GM19035 (cell line): ENCODE measurements around the gene UGT1A7.
"Not testable (repeated sequence)": the region's sequence is repeated elsewhere in the genome, so short reads cannot be mapped to it uniquely, and the experiment has no call there.

Experiments
- ATAC-seq: cut with Tn5 transposase; IDR thresholded peaks from one replicate; pipeline ENCODE4 v1.9.1; 2021; ENCODE audit not compliant: unreplicated experiment

Gene UGT1A7

DNA sequence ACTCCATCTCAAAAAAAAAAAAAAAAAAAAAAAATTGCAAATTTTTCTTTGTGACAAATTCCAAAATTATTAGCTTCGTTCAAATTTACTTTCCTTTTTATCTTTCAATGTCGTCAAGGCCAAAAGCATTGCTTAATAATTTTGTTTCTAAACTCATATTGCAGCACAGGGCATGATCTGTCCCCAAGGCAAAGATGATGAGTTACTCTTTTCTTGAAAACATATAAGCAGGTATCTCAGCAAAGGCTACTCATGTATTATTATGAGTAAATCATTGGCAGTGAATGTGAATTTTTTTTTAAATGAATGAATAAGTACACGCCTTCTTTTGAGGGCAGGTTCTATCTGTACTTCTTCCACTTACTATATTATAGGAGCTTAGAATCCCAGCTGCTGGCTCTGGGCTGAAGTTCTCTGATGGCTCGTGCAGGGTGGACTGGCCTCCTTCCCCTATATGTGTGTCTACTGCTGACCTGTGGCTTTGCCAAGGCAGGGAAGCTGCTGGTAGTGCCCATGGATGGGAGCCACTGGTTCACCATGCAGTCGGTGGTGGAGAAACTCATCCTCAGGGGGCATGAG lies at the start of gene UGT1A7:
UGT1A7 (plus strand) TSS at position 381 of the 579 bp plus-strand sequence; CDS start at position 418, 37 bp downstream.
- no peak for ATAC-seq

DNA sequence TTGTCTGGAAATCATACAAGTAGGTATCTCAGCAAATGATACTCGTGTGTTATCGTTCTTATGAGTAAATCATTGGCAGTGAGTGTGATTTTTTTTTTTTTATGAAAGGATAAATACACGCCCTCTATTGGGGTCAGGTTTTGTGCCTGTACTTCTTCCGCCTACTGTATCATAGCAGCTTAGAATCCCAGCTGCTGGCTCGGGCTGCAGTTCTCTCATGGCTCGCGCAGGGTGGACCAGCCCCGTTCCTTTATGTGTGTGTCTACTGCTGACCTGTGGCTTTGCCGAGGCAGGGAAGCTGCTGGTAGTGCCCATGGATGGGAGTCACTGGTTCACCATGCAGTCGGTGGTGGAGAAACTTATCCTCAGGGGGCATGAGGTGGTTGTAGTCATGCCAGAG lies 45.4 kb upstream of the UGT1A7 start, which contains the start of gene UGT1A10:
UGT1A10 (plus strand) TSS at position 143 of the 400 bp plus-strand sequence; CDS start at position 218, 75 bp downstream.
- ATAC-seq: not testable (repeated sequence)

DNA sequence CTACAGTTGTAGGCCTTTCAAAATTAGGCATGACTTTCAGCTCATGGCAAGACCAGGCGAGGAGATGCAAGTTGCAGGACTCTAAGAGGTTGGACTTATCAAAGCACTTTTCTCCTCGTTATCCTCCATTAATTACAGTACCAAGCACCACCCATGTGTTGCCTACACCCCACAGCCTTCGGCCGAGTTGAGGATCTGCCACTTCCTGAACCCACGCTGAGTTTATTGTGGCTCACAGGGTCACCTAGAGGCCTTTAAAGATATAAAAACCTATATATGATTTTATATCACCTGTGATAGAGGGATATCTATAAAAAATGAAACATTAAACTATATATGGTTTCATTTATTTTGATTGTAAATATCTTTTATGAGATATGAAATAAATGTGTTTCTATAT lies 42.9 kb upstream of the UGT1A7 start:
- ATAC-seq: no peak

DNA sequence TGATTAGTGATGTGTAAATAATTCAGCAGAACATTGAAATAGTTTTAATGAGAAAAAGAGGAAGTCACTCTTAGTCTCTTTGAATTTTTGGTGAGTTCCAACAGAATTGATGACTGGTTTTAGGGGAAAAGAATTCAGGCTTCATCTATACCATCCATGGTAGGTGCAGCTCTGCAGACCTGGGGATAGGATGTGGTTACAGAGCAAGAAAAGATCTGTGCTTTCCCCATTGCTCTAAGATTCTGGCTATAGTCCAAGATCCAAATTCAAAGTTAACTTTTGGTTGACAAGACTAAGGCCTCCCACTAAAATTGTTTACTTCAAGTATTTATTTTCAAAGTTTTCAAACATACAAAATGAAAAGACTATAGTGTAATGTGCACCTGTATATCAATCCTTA lies 41.8 kb upstream of the UGT1A7 start:
- ATAC-seq: no peak

DNA sequence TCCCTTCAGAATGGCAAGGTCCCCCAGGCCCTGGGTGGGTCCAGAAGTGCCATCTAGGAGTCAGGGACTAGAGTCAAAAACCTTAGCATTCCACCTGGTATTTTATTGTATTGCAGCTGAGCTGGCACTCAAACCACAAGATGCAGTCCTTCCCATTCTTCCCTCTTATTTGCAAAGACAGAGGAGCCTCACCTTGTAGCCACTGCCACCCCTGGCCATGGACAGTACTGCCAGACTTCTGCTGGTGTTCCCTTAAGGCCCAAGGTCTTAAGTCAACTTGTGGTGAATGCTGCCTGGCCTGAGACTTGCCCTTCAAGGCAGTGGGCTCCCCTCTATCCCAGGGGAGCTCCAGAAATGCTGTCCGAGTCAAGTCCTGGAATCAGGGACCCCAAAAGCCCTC lies 38.6 kb upstream of the UGT1A7 start:
- no peak for ATAC-seq

DNA sequence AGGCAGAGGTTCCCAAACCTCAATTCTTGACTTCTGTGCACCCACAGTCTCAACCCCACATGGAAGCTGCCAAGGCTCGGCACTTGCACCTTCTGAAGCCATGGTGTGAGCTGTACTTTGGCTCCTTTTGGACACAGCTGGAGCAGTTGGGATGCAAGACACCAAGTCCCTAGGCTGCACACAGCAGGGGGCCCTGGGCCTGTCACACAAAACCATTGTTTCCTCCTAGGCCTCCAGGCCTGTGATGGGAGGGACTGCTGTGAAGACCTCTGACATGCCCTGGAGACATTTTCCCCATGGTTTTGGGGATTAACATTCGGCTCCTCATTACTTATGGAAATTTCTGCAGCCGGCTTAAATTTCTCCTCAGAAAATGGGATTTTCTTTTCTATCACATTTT lies 35.7 kb upstream of the UGT1A7 start:
- ATAC-seq: not testable (repeated sequence)

DNA sequence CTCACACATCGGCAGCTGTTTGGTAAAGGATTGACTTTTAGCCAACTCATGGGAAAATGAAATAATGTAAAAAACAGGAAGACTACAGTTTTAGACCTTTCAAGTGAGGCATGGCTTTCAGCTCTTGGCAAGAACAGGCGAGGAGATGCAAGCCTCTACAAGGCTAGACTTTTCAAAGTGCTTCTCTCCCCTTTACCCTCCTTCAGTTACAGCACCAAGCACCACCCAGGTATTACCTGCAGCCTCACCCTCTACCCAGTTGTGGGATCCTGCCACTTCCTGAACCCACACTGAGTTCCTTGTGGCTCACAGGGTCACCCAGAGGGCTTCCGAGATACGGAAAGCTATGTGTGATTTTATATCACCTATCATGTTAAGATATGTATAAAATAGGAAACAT lies 30.7 kb upstream of the UGT1A7 start:
- no peak for ATAC-seq

DNA sequence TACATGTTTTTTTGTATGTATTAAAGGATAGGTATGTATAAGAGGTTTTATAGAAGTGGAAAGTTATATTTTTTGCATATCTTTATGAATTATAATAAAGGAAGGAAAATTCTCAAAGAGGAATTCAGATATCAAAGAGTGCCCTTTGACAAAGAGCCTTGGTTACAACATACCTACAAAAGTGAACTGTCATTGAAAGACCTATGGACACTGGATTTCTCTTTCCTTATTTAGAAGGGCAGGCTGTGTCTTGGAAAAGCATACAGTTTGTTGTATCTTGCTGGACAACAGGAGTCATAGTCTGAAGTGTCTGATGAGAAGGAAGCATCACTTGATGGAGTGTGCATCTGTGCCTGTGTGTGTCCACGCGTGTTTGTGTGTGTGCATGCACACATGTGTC lies 30.3 kb upstream of the UGT1A7 start:
- ATAC-seq: no peak

DNA sequence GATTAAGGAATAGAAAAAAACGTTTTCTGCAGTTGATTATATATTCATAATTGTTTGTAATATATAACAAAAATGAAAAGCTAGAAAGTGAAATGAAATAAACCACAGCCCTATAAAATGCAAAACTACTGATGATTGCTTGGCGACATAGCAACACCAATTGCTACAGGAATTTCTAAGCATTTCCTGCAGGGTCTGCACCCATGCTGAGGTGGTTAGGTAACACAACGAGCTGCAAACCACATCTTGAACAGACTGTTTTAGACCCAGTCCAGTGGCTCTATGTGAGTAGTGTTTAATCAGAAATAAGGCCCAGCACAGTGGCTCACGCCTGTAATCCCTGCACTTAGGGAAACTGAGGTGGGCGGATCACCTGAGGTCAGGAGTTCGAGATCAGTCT lies 27.2 kb upstream of the UGT1A7 start:
- ATAC-seq: no peak

DNA sequence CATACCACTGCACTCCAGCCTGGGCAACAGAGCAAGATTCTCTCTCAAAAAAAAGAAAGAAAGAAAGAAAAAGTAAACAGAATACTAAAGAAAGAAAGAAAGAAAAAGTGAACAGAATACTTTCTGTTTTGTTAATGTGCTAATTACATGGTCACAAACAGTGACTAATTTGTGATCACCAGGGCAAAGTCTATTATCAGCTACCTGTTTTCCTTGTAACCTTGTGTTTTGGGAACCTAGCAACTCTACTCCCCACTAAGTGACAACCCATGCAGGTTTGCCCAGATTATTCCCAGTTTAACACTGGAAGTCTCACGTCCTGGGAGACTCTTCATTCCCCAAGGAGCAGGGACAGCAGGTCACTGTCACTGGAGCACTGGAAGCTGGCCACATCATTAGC lies 26.7 kb upstream of the UGT1A7 start:
- ATAC-seq: no peak

DNA sequence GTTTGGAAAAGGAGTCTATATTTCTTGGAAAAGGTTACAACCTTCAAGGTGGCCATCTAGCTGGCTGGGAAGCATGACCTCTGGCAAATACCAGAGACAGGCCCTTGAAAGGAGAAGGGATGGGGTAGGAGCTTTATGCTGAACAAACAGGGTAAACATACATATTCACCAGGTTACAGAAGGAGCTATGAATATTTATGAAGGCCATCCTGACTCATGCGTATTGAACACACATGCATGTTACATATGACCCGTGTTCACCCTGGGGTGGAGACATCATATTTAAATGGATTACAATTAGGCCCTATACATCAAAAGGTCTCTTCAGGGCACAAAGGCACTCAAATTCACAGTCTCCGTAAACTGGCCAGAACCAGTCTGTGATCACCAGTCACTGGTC lies 25.8 kb upstream of the UGT1A7 start:
- not testable (repeated sequence) for ATAC-seq

DNA sequence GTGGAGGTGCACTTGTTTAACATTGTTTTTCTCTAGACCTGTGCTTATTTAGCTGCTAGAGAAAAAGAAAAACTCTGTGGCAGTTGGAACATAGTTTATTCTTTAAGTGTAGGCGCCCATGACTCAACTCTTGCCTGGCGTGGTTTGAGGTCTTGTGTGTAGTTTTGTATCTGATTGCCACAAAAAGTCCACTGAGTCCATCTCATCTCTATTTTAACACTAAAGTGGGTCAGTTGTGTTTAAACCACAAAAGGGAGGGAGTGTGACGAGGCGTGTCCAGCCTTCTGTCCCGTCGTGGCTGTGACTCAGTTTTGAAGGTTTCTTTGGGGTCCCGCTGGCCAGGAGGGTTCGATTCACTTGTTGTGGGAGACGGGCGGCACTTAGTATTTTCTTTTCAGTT lies 25.3 kb upstream of the UGT1A7 start:
- no peak for ATAC-seq

DNA sequence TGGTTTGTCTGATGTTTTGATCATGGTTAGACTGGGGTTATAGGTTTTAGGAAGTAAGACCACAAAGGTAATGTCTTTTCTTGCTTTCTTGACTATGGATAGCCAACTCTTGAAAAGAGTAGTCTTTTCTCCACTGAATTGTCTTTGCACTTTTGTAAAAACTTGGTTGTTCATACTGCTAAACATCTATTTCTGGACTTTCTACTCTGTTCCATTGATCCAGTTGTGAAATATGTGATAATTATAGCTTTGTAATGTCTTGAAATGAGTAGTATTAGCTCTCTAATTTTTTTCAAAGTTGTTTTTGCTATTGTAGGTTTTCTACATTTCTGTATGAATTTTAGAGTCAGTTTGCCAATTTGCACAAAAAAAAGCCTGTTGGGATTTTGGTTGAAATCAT lies 23.1 kb upstream of the UGT1A7 start:
- ATAC-seq: no peak

DNA sequence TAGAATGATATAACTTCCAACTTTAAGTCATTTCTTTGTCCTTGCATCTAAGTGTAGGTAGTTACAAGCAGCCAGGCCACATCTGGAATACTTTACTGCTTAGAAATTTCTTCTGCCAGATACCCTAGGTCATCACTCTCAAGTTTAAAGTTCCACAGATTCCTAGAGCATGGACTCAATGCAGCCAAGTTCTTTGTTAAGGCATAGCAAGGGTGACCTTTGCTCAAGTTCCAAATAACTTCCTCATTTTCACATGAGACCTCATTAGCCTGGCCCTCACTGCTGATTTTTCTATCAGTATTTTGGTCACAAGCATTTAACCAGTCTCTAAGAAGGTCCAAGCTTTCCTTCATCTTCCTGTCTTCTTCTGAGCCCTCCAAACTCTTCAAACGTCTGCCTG lies 17.8 kb upstream of the UGT1A7 start:
- ATAC-seq: no peak

DNA sequence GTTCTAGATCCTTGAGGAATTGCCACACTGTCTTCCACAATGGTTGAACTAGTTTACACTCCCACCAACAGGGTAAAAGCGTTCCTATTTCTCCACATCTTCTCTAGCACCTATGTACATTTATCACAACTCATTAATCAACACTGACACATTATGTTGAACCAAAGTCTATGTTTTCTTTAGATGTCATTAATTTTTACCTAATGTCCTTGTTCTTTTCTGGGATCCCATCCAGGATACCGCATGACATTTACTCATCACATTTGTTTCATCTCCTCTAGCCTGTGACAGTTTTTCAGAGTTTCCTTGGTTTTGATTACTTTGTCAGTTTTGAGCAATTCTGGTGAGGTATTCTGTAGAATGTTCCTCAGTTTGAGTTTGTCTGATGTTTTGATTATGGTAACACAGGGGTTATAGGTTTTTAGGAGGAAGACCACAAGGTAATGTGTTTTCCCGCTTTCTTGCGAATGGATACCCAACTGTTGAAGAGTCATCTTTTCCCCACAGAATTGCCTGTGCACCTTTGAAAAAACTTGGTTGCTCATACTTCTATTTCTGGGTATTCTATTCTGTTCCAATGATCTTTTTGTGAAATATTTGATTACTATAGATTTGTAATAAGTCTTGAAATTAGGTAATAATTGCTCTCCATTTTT lies 13.0 kb upstream of the UGT1A7 start:
- no peak for ATAC-seq

DNA sequence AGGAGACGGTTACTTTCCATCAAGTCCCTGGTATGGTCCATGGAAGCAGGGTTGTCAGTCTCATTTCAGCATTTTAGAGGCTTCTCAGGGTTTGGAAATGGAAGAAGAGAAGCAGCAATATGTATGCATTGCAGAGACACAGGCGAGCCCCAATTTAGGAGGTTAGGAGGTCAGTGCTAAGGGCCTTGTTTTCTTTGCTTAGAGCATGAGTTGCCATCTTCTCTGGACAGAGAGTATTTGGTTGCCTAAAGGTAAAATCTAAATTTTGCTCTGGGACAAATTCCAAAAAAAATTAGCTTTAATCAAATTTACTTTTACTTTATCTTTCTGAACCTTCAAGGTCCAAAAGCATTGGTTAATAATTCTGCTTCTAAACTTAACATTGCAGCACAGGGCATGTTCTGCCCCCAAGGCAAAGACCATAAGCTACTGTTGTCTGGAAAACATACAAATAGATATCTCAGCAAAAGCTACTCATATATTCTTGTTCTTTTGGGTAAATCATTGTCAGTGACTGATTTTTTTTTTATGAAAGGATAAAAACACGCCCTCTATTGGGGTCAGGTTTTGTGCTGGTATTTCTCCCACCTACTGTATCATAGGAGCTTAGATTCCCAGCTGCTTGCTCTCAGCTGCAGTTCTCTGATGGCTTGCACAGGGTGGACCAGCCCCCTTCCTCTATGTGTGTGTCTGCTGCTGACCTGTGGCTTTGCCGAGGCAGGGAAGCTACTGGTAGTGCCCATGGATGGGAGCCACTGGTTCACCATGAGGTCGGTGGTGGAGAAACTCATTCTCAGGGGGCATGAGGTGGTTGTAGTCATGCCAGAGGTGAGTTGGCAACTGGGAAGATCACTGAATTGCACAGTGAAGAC lies 10.2 kb upstream of the UGT1A7 start, which contains the start of gene UGT1A9:
UGT1A9 (plus strand) TSS at position 609 of the 872 bp plus-strand sequence; CDS start at position 646, 37 bp downstream.
- ATAC-seq: no peak

DNA sequence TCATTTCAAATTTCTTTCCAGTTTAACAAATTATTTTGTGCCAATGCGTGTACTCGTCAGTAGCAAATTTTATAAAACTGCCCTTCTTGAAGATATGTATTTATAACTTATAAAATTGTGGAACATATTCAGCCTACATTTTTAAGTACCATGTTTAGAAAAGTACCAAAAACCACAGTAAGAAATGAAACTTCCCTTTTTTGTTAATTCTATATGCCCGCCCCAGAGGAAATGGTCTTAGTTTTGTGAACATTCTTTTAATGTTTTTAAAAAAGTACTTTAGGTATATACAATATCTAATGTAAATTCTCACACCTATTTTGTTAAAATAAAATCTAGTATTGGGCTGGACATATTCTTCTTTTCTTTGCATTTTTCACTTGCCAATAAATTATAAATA lies 8.8 kb upstream of the UGT1A7 start:
- no peak for ATAC-seq

DNA sequence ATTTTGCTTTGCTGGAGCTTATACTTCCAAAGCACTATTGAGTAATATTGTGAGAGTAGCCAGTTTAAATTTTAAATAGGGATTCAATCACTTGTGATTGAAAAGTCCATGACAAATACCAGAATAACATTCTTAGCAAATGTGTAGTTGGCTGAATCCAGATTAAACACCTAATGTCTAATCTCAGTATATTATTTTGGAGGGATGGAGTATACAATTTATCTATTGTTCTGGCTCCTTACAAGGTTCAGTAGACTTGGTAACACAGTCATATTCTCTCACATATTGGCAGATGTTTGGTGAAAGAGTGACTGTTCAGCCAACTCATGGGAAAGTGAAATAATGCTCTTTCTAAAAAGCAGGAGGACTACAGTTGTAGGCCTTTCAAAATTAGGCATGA lies 7.8 kb upstream of the UGT1A7 start:
- no peak for ATAC-seq

DNA sequence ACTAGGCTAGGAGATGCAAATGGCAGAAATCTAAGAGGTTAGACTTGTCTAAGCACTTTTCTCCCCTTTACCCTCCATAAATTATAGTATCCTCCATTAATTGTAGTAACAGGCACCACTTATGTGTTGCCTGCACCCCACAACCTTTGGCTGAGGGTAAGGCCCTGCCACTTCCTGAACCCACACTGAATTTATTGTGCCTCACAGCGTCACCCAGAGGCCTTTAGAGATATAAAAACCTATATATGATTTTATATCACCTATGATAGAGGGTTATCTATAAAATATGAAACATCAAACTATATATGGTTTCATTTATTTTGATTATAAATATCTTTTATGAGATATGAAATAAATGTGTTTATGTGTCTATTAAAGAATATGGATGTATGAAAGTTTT lies 7.4 kb upstream of the UGT1A7 start:
- no peak for ATAC-seq

DNA sequence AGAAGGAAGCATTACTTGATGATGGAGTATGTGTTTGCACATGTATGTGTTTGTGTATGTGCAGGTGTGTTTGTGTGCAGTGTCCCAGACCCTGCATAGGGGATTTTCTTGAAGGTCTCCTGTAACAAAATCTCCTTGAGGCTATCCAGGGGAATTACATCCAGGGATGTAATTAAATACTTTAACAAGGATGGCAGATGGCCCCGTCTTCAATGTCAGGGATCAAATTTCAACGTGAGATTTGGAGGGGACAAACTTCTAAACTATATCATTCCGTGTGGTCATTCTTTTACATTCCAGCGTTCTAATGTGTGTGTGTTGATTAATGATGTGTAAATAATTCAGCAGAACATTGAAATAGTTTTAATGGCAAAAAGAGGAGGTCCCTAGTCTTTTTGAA lies 6.7 kb upstream of the UGT1A7 start:
- ATAC-seq: no peak

DNA sequence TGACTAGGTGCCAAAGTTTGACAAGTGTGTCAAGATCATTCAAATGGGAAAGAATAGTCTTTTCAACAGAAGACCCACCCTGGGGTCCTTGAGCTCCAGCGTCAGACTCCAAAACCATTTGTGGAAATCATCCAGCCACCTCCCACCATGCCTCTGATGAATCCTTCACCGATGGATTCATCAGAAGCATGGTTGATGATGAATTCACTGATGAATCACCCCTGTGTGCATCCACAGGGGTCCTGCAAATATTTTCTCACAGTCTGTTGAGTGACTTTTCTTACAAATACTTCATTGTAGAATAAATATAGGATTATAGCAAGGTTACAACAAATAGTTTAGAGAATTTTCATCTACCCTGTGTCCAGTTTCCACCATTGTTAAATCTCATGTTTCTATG lies 5.7 kb upstream of the UGT1A7 start:
- ATAC-seq: no peak

DNA sequence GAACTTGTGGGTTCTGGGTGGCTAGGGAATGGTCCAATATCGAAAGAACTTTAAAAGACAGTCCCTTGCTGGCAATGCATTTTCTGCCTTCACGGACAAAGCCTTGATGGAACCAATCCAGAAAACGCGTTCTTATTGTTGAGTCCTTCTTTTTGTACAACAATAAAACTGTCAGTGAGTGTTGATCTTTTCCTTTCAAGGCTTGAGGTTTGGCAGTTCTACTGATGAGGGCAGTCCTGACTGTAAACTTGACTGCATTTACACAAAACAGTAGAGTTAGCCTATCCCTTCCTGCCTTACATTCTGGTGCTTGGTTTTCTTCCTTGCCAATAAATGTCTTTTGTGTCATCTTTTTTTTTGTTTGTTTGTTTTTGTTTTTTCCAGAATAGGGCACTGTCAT lies 2.5 kb upstream of the UGT1A7 start:
- no peak for ATAC-seq
